SIG-M5 (cell line): ENCODE results near the gene HESX1.

Source experiments
- DNase-seq: peaks from one replicate; lab custom pipeline; 2025; lab: John Stamatoyannopoulos, UW

Gene HESX1

GRCh38 chr3:57199895-57200297, at the start of gene HESX1:
Gene HESX1, minus strand, starts transcription at chr3:57199978. Its CDS starts 60 bp downstream, at chr3:57199918.
- DNase-seq: no peak

- no peak for DNase-seq
These were observed 45.2 kb upstream of the HESX1 start for GRCh38 chr3:57244946-57245345.

GRCh38 chr3:57234613-57235575, 35.1 kb upstream of the HESX1 start:
- no peak for DNase-seq

GRCh38 chr3:57233799-57234198, 34.0 kb upstream of the HESX1 start:
- no peak for DNase-seq

- DNase-seq: no peak
These were observed 30.2 kb upstream of the HESX1 start for GRCh38 chr3:57230006-57230405.

GRCh38 chr3:57227930-57228751, 28.4 kb upstream of the HESX1 start:
- DNase-seq: no peak

- no peak for DNase-seq
These were observed 27.6 kb upstream of the HESX1 start, which contains the start of gene APPL1 for GRCh38 chr3:57227204-57227929. Gene APPL1, plus strand, starts transcription at chr3:57227729. Its CDS starts 155 bp downstream, at chr3:57227884.

- no peak for DNase-seq
These were observed 26.4 kb upstream of the HESX1 start for GRCh38 chr3:57226176-57226575.

GRCh38 chr3:57224856-57225255, 25.1 kb upstream of the HESX1 start:
- DNase-seq: no peak

- DNase-seq: no peak
These were observed 22.1 kb upstream of the HESX1 start for GRCh38 chr3:57221883-57222282.

GRCh38 chr3:57206423-57206822, 6.6 kb upstream of the HESX1 start:
- no peak for DNase-seq

GRCh38 chr3:57194641-57195040, 5.1 kb downstream of the HESX1 start:
- DNase-seq: no peak

GRCh38 chr3:57192028-57192427, 7.8 kb downstream of the HESX1 start:
- no peak for DNase-seq

- DNase-seq: no peak
These were observed 15.3 kb downstream of the HESX1 start for GRCh38 chr3:57184526-57184925.

GRCh38 chr3:57179580-57180410, 20.0 kb downstream of the HESX1 start:
- no peak for DNase-seq

- DNase-seq: no peak
These were observed 23.7 kb downstream of the HESX1 start for GRCh38 chr3:57176045-57176444.

- no peak for DNase-seq
These were observed 26.1 kb downstream of the HESX1 start for GRCh38 chr3:57173687-57174086.

- DNase-seq: no peak
These were observed 28.8 kb downstream of the HESX1 start for GRCh38 chr3:57170946-57171345.

- DNase-seq: no peak
These were observed 29.7 kb downstream of the HESX1 start for GRCh38 chr3:57169872-57170623.

GRCh38 chr3:57169108-57169507, 30.7 kb downstream of the HESX1 start:
- no peak for DNase-seq
